ENCODE data around the gene OOEP. TPM values are rescaled to one million over a fixed set of nuclear protein-coding genes. Genes with fewer than 3 reads are reported as not detected.
A peak's percentile ranks its signal among the peaks of the same experiment; 100 is the strongest.
"Not testable (repeated sequence)": the region's sequence is repeated elsewhere in the genome, so short reads cannot be mapped to it uniquely, and the experiment has no call there.

The OOEP gene
- polyA plus RNA-seq (ENCODE audit: insufficient read length in 4 of 4), result under 1 TPM in 3 of 4 donors, not detected in 1; 0.21 to 0.37 (median 0.21) TPM

DNA sequence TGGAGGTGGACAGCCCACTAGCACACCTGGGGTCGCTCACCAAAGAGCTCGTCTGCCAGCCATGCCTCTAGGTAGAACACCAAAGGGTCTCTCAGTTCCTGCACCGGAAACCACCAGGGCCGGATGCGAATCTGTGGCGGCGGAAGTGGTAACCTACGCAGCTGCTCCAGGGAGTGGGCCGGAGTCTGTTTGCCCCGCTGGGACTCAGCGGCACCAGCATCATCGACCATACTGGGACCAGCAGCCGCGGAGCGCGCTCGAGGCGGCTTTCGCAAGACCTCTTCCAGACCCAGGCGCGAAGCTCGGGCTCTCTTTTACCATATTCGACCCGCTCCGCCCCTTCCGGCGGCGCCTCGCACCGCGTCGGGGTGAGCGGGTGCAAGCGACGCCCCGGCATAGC, at the start of gene OOEP:
OOEP (minus strand) TSS at position 335 of the 400 bp plus-strand sequence; CDS start at position 230, 105 bp downstream.
- DNase-seq (ENCODE audit: low read depth in 4 of 4, low spot score in 2 of 4), result no peak

DNA sequence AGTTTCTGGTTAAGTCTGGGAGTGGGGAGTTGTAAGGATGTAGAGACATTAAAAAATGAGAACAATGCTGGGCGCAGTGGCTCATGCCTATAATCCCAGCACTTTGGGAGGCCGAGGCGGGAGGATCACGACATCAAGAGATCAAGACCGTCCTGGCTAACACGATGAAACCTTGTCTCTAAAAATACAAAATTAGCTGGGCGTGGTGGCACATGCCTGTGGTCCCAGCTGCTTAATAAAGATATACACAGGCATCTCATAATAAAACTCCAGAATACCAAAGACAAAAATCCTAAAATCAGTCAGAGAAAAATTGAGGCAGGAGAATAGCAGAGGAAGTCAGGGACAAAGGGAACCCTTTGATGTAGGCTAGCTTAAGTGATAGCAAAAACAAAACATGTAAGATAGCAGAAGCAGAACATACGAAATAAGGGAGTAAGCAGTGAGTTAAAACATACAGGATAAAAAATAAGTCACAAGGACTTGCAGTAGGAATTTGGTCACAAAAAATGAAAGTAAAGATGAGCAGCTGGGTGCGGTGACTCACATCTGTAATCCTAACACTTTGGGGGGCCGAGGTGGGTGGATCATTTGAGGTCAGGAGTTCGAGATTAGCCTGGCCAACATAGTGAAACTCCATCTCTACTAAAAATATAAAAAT, 48.5 kb upstream of the OOEP start:
- DNase-seq (ENCODE audit: low read depth in 4 of 4, low spot score in 2 of 4), result no peak

DNA sequence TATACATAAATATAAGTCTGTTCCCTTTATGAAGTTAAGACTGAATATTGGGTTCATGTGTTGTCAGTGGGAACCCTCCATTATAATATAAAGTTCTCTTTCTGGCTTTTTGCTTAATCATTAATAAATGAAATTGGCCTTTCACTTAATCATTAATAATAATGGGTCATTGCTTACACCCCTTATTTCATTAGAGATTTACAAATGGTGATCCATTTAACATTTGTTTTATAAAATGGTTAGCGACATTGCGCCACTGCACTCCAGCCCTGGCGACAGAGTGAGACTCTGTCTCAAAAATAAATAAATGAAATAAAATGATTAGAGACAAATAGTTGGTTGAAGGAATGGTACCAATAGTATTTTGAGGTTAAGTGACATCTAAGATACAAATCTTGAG, 43.4 kb upstream of the OOEP start:
- DNase-seq (ENCODE audit: low read depth in 4 of 4, low spot score in 2 of 4), result no peak

DNA sequence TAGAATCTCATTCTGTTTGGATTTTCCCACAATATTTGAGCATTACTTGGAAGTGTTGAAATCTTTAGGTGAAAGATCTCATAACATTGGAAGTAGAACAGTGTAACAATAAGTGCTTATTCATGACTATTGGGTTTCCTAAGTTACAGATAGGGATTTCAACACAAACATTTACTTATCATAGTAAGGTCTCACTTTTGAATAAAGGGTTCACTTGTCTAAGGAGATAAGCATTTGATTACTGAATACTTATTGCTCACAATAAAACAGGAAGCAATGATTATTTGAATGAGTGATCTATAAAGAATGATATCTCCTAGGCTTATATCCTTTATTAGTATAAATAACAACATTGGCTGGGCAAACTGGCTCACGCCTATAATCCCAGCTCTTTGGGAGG, 39.7 kb upstream of the OOEP start:
- no peak for DNase-seq (ENCODE audit: low read depth in 4 of 4, low spot score in 2 of 4)

DNA sequence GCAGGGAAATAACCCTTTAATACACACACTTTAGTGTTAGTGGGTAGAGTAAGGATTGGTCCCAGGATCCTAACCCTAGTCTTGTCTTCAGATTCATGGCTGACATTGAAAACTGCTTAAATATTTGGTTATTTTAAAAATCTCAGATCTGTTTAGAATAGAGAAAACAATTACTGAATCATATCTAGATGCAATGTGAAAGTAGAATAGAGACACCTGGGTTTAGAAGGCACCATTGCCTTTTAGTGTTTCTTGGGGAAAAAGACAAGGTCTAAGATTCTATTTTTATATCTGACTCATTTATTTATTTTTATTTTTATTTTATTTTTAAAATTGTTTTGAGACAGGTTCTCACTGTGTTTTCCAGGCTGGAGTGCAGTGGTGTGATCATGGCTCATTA, 31.0 kb upstream of the OOEP start:
- no peak for DNase-seq (ENCODE audit: low read depth in 4 of 4, low spot score in 2 of 4)

DNA sequence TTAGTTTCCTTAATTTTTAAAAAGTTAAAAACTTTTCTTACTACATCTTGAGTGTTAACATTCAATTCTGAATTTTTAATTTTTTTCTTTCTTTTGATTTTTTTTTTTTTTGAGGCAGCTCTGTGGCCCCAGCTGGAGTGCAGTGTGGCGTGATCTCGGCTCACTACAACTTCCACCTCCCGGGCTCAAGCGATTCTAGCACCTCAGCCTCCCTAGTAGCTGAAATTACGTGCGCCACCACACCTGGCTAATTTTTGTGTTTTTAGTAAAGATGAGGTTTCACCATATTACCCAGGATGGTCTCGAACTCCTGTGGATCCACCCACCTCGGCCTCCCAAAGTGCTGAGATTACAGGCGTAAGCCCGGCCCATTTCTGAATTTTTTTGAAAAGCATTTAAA, 26.2 kb upstream of the OOEP start:
- no peak for DNase-seq (ENCODE audit: low read depth in 4 of 4, low spot score in 2 of 4)

DNA sequence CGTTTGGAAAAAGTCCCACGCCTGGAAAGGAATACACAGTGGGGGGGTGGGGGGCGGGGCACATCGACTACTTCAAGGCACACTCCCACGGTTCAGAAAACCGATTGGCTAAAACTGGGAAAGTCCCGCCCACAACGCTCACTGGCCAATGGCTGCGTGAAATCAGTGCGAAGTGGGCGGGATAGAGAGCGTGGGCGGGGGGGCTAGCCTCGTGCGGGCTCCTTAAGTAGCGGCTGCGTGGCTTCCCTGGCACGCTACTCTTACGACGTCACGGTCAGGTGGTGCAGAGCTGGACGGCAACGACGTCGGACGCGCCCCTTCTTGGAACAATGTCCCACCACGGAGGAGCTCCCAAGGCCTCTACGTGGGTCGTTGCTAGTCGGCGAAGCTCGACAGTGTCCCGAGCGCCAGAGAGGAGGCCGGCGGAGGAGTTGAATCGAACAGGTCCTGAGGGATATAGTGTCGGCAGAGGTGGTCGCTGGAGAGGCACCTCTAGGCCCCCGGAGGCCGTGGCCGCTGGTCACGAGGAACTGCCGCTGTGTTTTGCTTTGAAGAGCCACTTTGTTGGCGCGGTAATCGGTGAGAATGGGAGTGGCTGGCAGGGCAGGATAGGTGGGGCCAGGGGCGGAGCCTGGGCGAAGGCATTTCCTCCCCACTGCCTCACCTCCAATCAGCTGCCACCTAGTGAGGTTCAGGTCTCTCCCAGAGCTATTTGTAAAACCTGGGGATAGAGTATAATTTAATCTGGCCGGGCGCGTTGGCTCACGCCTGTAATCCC, 25.1 kb upstream of the OOEP start, which contains the start of gene DDX43:
DDX43 (plus strand) TSS at position 252 of the 778 bp plus-strand sequence; CDS start at position 330, 78 bp downstream.
- DNase-seq (ENCODE audit: low read depth in 4 of 4, low spot score in 2 of 4), result no peak

DNA sequence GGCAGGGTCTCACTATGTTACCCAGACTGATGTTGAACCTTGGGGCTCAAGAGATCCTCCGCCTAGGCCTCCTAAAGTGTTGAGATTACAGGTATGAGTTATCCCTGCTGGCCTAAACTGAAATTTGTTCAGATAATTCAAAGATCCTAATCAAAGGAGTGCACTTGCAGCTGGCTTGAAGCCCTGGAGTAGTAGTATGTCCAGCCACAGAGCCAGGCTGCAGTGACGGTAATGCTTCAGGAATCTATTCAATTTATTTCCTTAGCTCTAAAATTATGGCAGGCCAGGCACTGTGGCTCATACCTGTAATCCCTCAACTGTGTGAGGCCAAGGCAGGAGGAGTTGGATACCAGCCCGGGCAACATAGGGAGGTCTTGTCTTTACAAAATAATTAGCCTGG, 23.6 kb upstream of the OOEP start:
- DNase-seq (ENCODE audit: low read depth in 4 of 4, low spot score in 2 of 4), result no peak

DNA sequence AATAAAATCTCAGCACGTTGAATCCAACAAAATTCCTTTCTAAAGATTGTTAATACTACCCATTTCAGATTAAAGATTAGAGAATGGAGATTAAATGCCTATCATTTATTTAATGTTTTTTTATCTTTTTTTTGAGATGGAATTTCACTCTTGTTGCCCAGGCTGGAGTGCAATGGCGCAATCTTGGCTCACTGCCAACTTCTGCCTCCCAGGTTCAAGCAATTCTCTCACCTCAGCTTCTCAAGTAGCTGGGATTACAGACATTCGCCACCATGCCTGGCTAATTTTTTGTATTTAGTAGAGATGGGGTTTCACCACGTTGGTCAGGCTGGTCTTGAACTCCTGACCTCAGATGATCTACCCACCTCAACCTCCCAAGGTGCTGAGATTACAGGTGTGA, 22.5 kb upstream of the OOEP start:
- not testable (repeated sequence) for DNase-seq (ENCODE audit: low read depth in 4 of 4, low spot score in 2 of 4)

DNA sequence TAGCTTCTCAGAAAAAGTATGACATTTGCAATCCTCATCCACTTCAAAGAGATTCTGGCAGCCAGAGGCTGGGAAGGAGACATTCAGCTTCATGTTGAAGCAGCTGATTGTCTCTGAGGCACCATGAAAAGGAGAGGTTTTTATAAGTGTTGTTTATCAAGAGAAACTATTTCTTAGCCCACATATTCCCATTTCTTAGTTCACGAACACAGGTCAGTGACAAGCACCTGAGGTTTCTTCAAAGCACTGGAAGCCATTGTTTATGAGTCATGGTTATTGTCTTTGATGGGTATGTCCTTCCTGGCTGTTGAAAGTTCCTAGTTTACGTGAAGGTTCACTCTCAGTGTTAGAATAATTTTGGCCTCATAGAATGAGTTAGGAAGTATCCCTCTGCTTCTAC, 22.0 kb upstream of the OOEP start:
- DNase-seq (ENCODE audit: low read depth in 4 of 4, low spot score in 2 of 4), result no peak

DNA sequence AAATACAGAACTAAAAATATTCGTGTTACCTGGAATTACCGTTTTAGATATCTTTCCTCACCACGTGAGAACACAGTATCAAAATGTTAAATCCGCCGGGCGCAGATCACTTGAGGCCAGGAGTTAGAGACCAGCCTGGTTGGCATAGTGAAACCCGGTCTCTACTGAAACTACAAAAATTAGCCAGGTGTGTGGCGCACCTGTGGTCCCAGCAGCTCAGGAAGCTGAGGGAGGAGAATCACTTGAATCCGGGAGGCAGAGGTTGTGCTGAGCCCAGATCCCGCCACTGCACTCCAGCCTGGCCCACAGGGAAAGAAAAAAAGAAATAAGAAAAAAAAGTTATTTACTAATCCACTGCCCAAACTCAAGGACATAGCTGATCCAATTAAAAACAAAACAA, 20.2 kb upstream of the OOEP start:
- DNase-seq (ENCODE audit: low read depth in 4 of 4, low spot score in 2 of 4), result no peak

DNA sequence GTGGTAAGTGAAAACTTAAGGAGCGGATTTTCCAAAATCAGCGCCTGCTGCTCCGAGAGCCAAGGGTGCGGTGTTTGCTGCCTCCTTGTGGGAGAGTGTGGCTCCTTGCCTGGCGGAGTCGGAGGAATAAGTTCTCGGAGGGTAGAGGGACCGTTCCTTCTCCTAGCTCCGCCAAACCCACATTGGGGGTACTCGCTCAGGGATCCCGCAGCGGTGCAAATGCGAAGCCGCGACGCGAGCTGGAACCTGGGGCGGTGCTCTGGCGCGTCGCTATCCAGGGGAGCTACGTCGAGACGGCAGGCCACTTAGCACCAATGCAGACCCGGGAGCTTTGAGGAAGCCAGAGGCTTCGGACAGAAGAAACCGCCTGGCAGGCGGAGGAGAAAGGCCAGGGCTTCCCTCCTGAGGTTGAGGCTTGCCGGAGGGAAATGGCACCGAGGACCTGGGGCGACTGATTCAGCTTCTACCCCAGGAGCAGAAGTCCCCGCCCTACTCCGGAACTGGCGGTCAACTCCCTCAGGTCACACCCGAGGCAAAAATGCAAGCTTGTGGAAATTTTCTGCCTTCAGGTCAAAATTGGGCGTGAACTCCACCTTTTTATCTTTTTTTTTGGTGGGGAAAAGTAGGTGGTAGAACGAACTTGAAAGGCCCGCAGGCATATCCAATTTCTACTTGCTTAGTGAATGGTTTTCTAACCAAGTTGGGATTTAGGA, 19.3 kb upstream of the OOEP start:
- peak; percentile 15 to 46 (median 32) for DNase-seq (ENCODE audit: low read depth in 4 of 4, low spot score in 2 of 4)

DNA sequence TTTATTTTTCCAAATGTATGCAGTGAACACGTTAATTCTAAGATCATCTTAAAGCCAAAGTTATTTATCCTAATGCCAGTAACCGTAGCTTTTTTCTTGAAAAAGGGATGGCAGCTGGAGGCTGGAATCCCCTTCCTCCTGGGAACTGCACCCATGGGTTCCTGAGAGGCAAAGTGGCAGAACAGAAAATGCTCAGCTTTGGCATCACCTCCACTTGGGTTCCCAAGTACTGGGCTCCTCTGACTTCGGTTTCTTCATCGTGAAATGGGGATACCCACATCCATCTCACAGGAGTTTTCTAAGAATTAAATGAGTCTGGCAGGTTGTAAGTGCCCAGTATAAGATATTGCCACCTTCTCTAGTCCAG, 18.7 kb upstream of the OOEP start:
- DNase-seq (ENCODE audit: low read depth in 4 of 4, low spot score in 2 of 4), result no peak

DNA sequence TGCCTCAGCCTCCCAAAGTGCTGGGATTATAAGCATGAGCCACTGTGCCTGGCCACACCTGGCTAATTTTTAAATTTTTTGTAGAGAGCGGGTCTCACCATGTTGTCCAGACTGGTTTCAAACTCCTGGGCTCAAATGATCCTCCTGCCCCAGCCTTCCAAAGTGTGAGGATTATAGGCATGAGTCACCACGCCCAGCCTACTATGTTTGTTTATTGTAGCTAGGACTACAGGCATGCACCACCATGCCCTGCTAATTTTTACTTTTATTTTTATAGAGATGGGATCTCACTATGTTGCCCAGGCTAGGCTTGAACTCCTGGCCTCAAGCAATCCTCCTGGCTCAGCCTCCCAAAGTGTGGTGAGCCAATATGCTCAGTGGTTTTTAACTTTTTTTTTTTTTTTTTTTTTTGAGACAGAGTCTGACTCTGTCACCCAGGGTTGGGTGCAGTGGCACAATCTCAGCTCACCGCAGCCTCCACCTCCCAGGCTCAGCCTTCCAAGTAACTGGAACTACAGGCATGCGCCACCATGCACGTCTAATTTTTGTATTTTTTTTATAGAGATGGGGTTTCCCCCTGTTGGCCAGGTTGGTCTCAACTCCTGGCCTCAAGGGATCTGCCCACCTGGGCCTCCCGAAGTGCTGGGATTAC, 12.9 kb upstream of the OOEP start:
- DNase-seq (ENCODE audit: low read depth in 4 of 4, low spot score in 2 of 4), result no peak

DNA sequence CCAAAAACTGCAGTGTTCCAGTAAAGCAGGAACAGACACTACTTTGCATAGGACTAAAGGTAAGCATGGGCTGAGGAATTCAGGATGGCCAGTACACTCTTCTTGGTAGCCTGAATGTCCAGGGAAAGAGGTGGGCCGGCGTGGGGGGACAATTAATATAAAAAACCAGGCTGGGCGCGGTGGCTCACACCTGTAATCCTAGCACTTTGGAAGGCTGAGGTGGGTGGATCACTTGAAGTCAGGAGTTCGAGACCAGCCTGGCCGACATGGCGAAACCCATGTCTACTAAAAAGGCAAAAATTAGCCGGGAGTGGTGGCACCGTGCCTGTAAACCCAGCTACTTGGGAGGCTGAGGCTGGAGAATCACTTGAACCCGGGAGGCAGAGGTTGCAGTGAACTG, 11.8 kb upstream of the OOEP start:
- DNase-seq (ENCODE audit: low read depth in 4 of 4, low spot score in 2 of 4), result not testable (repeated sequence)

DNA sequence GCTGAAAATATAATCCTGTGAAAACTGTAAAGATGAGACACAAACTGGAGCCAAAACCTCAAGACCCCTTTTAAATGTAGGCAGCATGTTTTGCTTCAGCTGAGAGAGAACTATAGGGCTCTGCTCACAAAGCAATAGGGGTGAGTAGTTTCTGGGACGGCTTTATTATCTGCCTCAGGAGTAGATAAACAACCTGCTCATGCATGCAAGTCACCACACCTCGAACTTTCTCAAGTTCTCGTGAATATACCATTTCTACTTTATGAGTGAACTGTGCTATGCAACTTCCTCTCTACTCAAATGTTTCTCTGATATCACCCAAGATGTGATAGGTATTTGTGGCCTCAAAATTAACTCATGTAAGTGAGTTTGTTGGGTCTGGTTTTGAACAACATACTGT, 7.5 kb upstream of the OOEP start:
- DNase-seq (ENCODE audit: low read depth in 4 of 4, low spot score in 2 of 4), result no peak

DNA sequence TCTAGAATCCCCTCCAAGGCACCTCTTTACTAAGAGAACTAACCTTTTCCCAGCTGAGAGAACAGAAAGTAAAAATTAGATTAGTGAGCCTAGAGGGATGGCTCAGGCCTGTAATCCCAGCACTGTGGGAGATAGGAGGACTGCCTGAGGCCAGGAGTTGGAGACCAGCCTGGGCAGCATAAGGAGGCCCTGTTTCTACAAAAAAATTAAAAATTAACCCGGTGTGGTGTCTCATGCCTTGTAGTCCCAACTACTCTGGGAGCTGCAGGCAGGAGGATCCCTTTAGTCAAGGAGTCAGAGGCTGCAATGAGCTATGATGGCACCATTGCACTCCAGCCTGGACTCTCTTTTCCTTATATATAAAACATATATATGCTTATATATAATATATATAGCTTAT, 5.5 kb upstream of the OOEP start:
- DNase-seq (ENCODE audit: low read depth in 4 of 4, low spot score in 2 of 4), result no peak

DNA sequence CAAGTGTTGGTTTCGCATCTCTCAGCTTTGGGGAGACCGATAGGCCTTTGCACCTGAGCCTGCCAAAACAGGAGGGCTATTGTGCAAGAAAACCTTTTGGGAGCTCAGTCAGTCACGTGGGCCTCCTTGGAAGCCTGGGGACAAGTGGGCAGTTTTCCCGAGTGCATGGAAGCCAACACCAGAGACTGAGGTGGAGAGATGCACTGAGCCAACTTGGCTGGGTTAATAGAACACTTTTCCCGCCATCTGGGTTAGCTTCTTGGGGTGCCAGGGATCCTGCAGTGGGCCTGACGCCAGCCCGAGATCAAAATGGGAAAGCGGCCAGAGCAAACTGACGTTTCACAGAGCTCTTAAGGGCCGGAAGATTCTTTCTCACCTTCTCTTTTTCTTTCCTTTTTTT, 2.8 kb upstream of the OOEP start:
- DNase-seq (ENCODE audit: low read depth in 4 of 4, low spot score in 2 of 4), result no peak

DNA sequence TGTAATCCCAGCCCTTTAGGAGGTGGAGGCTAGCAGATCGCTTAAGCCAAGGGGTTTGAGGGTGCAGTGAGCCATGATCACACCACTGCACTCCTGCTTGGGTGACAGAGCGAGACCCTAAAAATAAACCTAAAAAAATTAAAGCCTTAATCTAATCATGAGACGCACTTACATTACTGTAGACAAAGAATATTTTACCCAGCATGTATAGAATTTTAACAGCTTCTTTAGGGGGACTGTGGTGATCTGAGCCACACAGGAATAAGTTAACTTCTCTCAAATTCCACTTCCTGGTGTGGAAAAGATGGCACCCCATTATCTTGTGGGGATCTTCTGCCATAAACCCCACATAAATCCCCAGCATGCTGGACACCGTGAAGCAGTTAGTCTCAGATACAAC, 2.3 kb upstream of the OOEP start:
- no peak for DNase-seq (ENCODE audit: low read depth in 4 of 4, low spot score in 2 of 4)

DNA sequence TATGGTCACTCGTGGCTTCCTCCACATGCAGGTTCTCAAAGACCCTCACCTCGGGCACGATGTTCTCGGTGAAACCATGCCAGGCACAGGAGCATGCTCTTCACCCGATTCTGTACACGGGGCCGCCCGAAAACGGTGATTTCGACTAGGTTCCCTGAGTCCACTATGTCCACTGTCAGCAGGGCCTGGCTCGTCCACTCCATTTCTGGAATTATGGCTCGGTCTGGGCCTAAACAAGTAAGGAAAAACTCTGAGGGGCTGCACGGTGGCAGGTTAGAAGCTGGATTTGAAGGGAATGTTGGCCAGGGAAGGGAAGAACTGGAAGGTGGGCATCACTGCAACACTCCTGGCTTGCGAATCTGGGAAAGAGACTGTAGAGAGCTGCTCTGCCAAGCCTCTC, 540 bp downstream of the OOEP start:
- DNase-seq (ENCODE audit: low read depth in 4 of 4, low spot score in 2 of 4), result no peak

DNA sequence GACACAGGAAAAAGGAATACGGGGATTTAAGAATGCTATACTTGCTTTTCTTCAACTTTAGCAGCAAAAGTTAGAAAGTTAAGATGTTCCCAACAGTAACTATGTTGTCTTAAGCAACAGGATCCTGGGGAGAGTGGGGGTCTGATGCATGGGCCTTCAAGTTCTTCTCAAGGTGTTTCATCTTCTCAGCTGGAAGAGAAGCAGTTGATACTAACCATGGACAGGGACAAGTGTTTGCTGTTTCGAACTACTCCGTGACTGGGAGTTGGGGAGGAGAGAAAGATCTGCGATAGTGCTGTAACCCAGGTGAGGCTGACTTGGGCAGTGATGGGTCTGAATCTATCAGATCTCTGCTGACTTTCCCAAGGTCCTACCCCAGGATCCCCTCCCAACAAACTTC, 1.0 kb downstream of the OOEP start:
- no peak for DNase-seq (ENCODE audit: low read depth in 4 of 4, low spot score in 2 of 4)
